ENCODE results near the gene ALK.

The ALK gene

DNA sequence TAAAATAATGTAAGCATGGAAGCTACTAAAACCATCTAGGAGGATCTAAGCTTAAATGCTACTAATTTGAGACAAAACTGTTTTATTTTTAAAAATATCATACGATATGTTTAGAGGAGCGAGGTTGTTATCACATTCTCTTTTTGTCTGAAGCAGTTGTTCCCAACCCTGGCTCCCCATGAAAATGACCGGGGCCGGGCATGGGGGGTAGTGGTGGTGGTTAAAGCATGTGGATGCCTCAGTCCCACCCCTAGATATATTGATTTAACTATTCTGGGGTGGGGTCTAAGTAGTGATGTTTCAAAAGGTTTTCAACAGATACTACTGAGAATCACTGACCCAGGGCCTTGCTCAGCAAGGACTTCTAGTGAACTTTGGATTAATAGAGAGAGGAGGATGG lies 359.8 kb downstream of the ALK start:
- no peak overlapping the region for H3K4me3 ChIP-seq (ENCODE audit: low read depth, low read length)
- no peak for DNase-seq (ENCODE audit: low read depth)
- TF ChIP-seq CTCF (IDR thresholded peaks at IDR 0.05; ENCODE audit: low read depth, low read length, missing control alignments): no peak
- in situ Hi-C loops (cut with HindIII; ENCODE audit: low sequenced_read_pairs): no loop called here

DNA sequence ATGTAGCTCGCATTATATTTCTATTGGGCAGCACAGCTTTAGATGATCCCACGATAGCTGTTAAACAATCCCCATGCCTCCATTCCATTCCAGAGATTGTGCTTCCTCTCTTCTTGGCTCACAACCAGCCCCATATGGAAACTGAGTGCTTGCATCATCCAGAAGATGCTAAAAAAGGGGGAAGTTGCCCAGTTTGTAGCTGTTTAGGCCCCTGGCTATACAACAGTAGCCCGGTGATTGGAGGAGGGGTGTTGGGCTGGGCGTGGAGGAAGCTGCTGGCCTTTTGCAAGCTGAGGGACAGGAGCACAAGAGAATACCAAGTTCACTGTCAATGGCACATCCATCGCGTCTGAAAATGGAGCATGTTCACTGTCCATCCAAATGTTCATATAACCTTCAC lies 360.2 kb downstream of the ALK start:
- no peak overlapping the region for H3K4me3 ChIP-seq (ENCODE audit: low read depth, low read length)
- TF ChIP-seq CTCF (IDR thresholded peaks at IDR 0.05; ENCODE audit: low read depth, low read length, missing control alignments): no peak
- no peak for DNase-seq (ENCODE audit: low read depth)
- in situ Hi-C loops (cut with HindIII; ENCODE audit: low sequenced_read_pairs): no loop called here

DNA sequence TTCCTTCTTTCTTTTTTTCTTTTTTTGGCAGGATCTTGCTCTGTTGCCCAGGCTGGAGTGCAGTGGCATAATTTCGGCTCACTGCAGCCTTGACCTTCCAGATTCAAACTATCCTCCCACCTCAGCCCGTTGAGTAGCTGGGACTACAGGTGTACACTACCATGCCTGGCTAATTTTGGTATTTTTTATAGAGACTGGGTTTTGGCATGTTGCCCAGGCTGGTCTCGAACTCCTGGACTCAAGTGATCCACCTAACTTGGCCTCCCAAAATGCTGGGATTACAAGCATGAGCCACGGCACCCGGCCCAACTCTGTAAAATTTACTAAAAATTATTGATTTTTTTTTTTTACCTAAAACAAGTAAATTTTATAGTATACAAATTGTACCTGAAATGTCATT lies 360.8 kb downstream of the ALK start:
- no peak for TF ChIP-seq CTCF (IDR thresholded peaks at IDR 0.05; ENCODE audit: low read depth, low read length, missing control alignments)
- H3K4me3 ChIP-seq (ENCODE audit: low read depth, low read length): no peak overlapping the region
- no peak for DNase-seq (ENCODE audit: low read depth)
- in situ Hi-C loops (cut with HindIII; ENCODE audit: low sequenced_read_pairs): no loop called here

- in situ Hi-C loops (cut with HindIII; ENCODE audit: low sequenced_read_pairs): no loop called here
- DNase-seq (ENCODE audit: low read depth): no peak
- no peak overlapping the region for H3K4me3 ChIP-seq (ENCODE audit: low read depth, low read length)
- no peak for TF ChIP-seq CTCF (IDR thresholded peaks at IDR 0.05; ENCODE audit: low read depth, low read length, missing control alignments)
These were observed 361.4 kb downstream of the ALK start for GRCh38 chr2:29560030-29560429.

GRCh38 chr2:29559578-29559977 lies 361.8 kb downstream of the ALK start:
- DNase-seq (ENCODE audit: low read depth): no peak
- H3K4me3 ChIP-seq (ENCODE audit: low read depth, low read length): no peak overlapping the region
- no peak for TF ChIP-seq CTCF (IDR thresholded peaks at IDR 0.05; ENCODE audit: low read depth, low read length, missing control alignments)
- in situ Hi-C loops (cut with HindIII; ENCODE audit: low sequenced_read_pairs): no loop called here

DNA sequence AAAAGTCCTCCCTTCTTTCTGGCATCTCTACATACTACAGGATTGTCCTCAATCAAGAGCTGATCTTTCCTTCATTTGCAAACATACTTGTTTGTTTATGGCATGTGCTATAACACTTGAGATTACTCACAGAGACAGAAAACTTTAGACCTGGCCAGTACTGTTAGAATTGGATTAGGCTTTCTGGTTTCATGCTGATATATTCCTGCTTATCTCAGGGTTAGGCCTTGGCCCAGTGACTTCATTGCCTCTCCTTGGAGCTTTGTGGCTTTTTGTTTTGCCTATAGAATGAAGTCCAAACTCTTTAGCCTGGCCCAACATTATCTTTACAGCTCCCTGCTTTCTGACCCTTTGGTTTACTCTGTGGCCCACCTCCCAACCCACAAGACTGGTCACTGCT lies 363.3 kb downstream of the ALK start:
- DNase-seq (ENCODE audit: low read depth): no peak
- TF ChIP-seq CTCF (IDR thresholded peaks at IDR 0.05; ENCODE audit: low read depth, low read length, missing control alignments): no peak
- no peak overlapping the region for H3K4me3 ChIP-seq (ENCODE audit: low read depth, low read length)
- in situ Hi-C loops (cut with HindIII; ENCODE audit: low sequenced_read_pairs): no loop called here

DNA sequence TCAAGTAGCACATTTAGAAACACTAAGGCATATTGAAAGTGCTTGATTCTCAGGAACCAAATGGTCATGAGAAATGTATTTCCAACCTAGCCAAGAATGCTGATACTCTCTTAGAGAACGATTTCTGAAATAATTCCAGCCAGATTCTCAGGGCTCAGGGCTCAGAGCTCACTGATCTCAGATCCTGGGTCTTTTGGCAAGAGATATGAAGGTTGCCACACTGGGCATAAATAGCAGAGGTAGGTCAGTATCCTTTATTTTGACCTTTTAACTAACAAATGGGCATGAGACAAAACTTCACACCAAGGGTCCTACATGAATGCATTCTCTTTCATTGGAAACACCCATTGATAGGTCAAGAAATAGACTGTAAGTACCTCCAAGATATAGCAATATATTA lies 364.1 kb downstream of the ALK start:
- no peak for TF ChIP-seq CTCF (IDR thresholded peaks at IDR 0.05; ENCODE audit: low read depth, low read length, missing control alignments)
- H3K4me3 ChIP-seq (ENCODE audit: low read depth, low read length): no peak overlapping the region
- no peak for DNase-seq (ENCODE audit: low read depth)
- in situ Hi-C loops (cut with HindIII; ENCODE audit: low sequenced_read_pairs): no loop called here

Data from astrocyte of the cerebellum (primary cell).